Gastroesophageal sphincter (tissue), 3 donors: ENCODE data around the gene PCBD2.

Experiments used
- EP300 ChIP-seq: sonication (generic); formaldehyde crosslinking; IDR thresholded peaks from one replicate; pipeline ENCODE4 v1.6.1; 2017; ENCODE audit warnings: antibody characterized with exemption, mild to moderate bottlenecking
- POLR2A ChIP-seq, 2 donors: fragments of 450-650 bp; IDR thresholded peaks; one replicate each; pipeline ENCODE4 v1.6.1; 2017; ENCODE audit warnings: antibody characterized with exemption in 2 of 2, mild to moderate bottlenecking in 2 of 2, moderate library complexity in 1 of 2
- POLR2AphosphoS5 ChIP-seq: sonication (generic); formaldehyde crosslinking; IDR thresholded peaks from one replicate; pipeline ENCODE4 v1.6.1; 2017; ENCODE audit warnings: antibody characterized with exemption
- TF ChIP-seq, protein P1 (sequence below), 4 experiments: fragments of 200-600 bp in 2 of 4; fragments of 450-650 bp in 2 of 4; sonication (generic) in 1 of 4; IDR thresholded peaks; one replicate each; pipeline ENCODE4 v1.5.1; 2017 to 2019; ENCODE audit warnings: antibody characterized with exemption in 4 of 4, mild to moderate bottlenecking in 2 of 4, moderate library complexity in 2 of 4

DNA sequence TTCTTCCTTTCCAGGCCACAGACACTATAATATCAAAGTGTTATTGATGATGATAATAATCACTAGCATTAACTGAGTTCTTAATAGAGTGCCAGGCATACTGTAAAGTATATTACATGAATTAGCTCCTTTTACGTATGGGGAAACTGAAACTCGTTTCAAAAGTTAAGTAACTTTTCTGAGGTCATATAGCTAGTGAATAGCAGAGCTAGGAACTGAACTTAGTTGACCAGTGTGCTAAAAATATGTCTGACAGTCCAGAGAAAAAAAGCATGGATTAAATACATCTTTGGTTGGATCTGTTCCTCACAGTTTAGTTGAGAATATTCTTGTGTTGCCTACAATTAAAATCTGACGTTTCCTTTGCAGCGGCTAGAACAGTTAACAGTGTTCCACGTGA is 44.4 kb downstream of the PCBD2 start:
- TF ChIP-seq POLR2A (IDR thresholded peaks at IDR 0.05) (no peak), POLR2AphosphoS5 (no peak), EP300 (no peak)
- TF ChIP-seq, protein P1, sequence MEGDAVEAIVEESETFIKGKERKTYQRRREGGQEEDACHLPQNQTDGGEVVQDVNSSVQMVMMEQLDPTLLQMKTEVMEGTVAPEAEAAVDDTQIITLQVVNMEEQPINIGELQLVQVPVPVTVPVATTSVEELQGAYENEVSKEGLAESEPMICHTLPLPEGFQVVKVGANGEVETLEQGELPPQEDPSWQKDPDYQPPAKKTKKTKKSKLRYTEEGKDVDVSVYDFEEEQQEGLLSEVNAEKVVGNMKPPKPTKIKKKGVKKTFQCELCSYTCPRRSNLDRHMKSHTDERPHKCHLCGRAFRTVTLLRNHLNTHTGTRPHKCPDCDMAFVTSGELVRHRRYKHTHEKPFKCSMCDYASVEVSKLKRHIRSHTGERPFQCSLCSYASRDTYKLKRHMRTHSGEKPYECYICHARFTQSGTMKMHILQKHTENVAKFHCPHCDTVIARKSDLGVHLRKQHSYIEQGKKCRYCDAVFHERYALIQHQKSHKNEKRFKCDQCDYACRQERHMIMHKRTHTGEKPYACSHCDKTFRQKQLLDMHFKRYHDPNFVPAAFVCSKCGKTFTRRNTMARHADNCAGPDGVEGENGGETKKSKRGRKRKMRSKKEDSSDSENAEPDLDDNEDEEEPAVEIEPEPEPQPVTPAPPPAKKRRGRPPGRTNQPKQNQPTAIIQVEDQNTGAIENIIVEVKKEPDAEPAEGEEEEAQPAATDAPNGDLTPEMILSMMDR (IDR thresholded peaks at IDR 0.05): no peak
